Activated CD8-positive, alpha-beta memory T cell treated with anti-CD3 and anti-CD28 coated beads, Interleukin-2, amount 50 U/mL, for 48 hours (primary cell): Measurements from ENCODE around the gene GSX1.
A peak's percentile ranks its signal among the peaks of the same experiment; 100 is the strongest.
"Not testable (repeated sequence)": the region's sequence is repeated elsewhere in the genome, so short reads cannot be mapped to it uniquely, and the experiment has no call there.

Source experiments
- DNase-seq: peaks from one replicate; pipeline ENCODE4 v3.0.0-alpha.2; 2020

The GSX1 gene

DNA sequence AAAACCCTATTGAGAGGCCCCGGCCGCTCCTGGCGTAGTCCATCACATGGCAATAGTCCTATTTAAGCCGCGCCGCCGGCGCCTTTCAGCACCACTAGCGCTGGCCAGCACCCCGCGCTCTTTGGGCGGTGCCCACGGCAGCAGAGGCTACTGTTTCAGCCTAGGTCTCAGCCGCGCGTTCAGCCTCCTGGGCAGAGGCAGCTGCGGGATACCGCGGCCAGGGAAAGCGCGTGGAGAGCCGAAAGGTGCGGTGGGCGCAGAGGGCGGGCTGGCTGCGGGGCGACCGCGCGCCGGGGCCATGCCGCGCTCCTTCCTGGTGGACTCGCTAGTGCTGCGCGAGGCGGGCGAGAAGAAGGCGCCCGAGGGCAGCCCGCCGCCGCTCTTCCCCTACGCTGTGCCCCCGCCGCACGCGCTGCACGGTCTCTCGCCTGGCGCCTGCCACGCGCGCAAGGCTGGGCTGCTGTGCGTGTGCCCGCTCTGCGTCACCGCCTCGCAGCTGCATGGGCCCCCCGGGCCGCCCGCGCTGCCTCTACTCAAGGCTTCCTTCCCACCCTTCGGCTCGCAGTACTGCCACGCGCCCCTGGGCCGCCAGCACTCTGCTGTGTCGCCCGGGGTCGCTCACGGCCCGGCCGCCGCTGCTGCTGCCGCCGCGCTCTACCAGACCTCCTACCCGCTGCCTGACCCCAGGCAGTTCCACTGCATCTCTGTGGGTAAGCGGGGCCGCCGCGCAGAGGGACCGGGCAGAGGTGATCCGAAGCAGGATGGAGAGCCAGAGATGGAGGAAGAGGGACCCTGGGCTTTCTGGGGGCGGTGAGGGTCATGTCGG is at the start of gene GSX1:
Gene GSX1, plus strand, starts transcription at position 91 of the 826 bp plus-strand sequence. Its CDS starts 208 bp downstream, at position 299.
- peak; percentile 78 for DNase-seq

GRCh38 chr13:27744801-27745200 is 47.5 kb upstream of the GSX1 start:
- no peak for DNase-seq

GRCh38 chr13:27745301-27745700 is 47.0 kb upstream of the GSX1 start:
- no peak for DNase-seq

DNA sequence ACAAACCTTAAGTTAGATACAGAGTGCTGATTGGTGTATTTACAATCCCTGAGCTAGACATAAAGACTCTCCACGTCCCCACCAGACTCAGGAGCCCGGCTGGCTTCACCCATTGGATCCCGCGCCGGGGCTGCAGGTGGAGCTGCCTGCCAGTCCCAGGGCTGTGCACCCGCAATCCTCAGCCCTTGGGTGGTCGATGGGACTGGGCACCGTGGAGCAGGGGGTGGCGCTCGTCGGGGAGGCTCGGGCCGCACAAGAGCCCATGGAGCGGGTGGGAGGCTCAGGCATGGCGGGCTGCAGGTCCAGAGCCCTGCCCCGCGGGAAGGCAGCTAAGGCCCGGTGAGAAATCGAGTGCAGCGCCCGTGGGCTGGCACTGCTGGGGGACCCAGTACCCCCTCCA is 44.1 kb upstream of the GSX1 start:
- DNase-seq, result not testable (repeated sequence)

- no peak for DNase-seq
Measured at GRCh38 chr13:27751953-27752532, 40.2 kb upstream of the GSX1 start.

GRCh38 chr13:27765650-27766049 is 26.6 kb upstream of the GSX1 start:
- DNase-seq, result no peak

- no peak for DNase-seq
Measured at GRCh38 chr13:27770809-27771208, 21.5 kb upstream of the GSX1 start.

DNA sequence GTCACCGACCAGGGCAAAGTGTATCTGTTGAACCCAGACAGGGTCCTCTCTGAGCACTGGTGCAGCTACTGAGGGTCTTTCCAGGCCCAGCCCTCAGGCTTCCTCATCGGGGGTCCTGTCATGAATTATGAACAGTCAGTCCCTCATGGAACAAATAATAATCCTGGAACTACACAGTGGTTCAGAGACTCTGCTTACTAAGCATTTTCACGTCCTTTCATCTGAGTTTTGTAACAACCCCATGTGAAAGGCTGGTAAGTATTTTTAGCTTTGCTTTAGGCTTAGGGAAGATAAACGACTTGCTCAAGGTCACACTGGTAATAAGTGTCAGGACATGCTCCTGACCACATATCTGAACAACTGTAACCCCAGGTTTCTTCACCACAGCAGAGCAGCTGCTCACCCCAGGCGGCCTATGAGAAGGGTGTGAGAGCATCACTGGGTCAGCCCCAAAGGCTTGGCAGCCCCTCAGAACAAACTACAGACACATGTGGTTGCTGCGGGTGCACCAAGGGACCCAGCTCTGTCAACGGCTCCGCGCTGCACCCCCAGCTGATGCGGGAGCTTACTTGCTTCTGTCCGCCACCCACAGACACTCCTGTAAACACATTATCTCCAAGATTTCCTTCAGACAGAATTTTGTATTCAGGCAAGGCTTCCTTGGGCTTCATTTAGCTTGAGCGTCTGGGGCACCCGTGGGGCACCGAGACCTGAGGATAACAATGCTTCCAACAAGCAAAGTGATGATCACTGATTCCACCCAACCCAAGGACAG is 19.4 kb upstream of the GSX1 start:
- DNase-seq, result no peak

DNA sequence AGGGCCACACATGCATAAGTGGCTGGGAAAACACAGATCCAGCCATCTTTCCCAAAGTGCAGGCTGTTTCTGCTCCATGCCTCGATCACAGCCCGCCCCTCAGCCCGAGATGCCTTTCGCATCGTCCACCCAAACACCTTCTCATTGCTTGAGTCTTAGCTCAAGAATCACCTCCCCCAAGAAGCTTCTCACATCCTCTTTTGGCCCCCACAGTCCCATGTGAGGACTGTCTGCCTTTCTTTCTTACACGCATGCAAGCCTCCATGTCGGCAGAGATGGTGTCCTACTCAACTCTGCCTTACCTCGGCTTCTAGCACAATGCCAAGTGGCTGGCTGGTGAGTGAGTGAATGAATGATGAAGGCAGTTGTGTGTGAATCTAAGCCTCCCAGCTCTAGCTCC is 18.1 kb upstream of the GSX1 start:
- no peak for DNase-seq

- DNase-seq, result no peak
Measured at GRCh38 chr13:27774651-27775050, 17.6 kb upstream of the GSX1 start.

GRCh38 chr13:27775943-27776342 is 16.3 kb upstream of the GSX1 start:
- no peak for DNase-seq

GRCh38 chr13:27782151-27782550 is 10.1 kb upstream of the GSX1 start:
- no peak for DNase-seq

- DNase-seq, result no peak
Measured at GRCh38 chr13:27783111-27783510, 9.2 kb upstream of the GSX1 start.

DNA sequence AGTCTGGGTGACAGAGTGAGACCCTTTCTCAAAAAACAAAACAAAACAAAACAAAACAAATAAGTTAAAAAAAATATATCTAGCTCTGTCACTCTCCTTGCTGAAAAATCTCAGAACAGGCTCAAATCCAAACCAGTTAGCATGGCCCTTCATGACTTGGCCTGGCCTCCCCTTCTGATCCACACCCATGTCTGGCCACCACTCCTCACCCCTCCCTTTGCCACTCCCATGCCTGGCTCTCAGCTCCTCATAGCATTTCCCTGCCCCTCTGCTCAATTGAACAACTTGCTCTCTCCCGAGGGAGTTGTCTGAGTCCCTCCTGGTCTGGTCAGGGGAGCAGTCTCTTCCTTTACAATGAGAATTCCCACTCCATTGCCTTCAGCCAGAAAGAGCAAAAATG is 4.0 kb upstream of the GSX1 start:
- DNase-seq, result no peak

GRCh38 chr13:27789153-27789494 is 3.2 kb upstream of the GSX1 start:
- no peak for DNase-seq

GRCh38 chr13:27789495-27790303 is 2.6 kb upstream of the GSX1 start:
- no peak for DNase-seq

DNA sequence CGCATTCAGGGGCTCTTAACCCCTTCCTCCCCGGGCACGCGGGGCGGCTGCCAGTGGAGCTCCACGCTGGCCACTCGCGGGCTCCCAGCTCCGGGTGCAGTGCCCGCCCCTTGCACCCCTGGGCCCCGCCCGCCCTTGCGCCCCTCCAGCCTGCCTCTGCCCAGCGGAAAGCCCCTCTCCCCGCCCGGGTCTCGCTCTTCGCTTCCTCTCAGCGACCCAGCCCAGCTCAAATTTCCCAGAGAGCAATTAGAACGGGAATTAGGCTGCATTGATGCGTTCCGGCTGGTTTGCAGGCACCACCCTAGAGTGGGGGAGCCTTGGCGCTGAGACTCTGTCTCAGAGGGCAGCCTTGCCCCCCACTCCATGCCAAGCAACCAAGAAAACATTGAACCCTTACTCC is 1.8 kb upstream of the GSX1 start:
- DNase-seq, result no peak

DNA sequence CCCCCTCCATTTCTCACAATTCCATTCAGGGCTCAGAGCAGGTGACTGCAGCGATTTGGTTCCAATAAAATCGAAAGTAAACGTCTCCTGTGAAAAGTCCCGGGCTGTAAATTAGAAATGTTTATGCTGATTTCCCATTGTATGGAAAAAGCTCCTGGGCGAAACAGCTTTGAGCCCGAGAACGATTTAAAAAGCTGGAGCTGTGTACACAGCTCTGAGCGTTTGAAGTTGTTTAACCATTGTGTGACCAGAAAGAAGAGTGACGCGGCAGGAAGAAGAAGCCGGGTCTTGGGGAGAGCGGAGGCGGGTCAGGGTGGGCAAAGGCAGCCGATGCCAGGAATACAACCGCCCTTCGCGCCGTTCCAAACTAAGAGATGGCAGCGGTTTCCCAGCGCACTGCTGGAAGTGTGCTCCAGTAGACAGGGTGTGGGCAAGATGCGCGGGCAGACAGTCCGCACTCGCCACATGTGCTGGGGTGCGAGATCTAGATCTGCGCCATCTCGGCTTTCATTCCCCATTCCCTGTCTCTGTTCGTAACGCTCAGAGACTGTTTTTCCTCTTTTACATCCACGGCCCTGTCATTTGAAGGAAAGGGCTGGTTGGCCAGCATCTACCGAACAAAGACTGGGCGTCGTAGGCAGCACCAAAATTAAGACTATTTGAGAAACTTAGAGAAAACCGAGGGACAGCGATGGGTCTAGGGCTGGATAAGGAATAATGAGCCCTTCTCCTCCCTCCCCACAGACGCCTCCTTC is 960 bp upstream of the GSX1 start:
- no peak for DNase-seq

- DNase-seq, result no peak
Measured at GRCh38 chr13:27791901-27792392, 336 bp upstream of the GSX1 start.

DNA sequence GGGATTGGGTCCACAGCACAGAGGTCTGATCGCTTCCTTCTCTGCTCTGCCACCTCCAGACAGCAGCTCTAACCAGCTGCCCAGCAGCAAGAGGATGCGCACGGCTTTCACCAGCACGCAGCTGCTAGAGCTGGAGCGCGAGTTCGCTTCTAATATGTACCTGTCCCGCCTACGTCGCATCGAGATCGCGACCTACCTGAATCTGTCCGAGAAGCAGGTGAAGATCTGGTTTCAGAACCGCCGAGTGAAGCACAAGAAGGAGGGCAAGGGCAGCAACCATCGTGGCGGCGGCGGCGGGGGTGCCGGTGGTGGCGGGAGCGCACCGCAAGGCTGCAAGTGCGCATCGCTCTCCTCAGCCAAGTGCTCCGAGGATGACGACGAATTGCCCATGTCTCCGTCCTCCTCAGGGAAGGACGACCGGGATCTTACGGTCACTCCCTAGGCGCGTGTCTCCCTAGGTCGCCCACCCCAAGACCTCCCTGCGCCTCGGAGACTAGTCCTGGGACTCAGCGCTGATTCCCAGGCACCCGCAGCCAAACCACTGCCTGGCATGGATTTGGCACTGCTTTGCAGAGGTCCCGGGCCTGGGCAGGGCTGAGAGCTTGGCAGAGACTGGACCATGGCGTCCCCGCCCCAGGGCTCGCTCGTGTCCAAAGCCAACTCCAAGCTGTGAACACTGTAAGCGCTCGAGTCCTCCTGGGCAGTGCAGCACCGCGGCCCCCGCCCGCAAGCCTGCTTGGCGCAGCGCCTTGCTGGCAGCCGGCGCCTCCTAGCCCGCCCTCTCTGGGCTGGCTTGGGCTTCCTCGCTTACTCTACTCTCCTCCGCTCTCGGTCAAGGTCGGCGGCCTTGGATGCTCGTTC is 1.5 kb downstream of the GSX1 start:
- no peak for DNase-seq

DNA sequence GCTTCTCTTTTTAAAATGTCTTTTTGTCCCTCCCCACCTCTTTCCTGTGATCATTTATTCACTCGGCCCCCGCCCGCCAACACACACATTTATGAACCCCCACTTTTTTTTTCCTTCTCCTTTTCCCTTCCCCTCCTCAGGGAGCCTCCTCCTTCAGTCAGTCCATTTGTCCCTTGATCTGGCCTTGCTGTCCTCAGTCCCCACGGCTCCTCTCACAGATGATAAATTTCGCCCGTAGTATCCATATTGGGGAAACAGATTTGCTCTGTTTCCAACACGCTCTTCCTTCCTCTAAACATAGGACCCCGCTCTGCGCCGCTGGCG is 2.0 kb downstream of the GSX1 start:
- no peak for DNase-seq
